Measurements from ENCODE around the gene IFT80. TPM values are rescaled to one million over a fixed set of nuclear protein-coding genes. Genes with fewer than 3 reads are reported as not detected.

IFT80 gene
- total RNA-seq, 1 experiment from 2014 or later, result 9.1 TPM

DNA sequence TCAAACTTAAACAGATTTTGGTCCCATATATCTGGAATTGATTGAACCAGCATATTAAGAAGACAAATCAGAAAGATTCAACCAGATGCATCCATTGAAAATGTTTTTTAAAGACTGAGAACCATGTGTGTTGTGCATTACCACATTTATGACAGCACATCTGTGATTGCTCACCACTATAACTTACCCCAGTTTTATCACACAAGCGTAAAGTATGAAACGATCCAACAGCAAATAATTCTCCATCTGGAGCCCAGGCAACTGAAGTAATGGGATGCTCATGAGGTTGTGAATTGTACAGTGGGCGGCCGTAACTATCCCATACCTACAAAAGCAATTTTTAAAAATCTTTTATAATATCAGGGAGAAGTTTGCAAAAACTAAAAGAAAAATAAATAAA, 43.2 kb downstream of the IFT80 start:
- CTCF ChIA-PET, result no interaction called here
- BruUV-seq (replicated peaks), result no TSS peak
- no peak overlapping the region for H3K4me2 ChIP-seq (ENCODE audit: low read length)
- DNase-seq, result no peak
- no peaks in the 10 kb centered on the region for H4K20me1 ChIP-seq (ENCODE audit: low read length)
- no peak overlapping the region for H3K27ac ChIP-seq (ENCODE audit: low read length)
- H3K9me3 ChIP-seq (ENCODE audit: low read length), result no peaks in the 10 kb centered on the region
- intact Hi-C loops (cut with micrococcal nuclease), result no loop called here
- H3K27me3 ChIP-seq (ENCODE audit: low read length), result no peaks in the 10 kb centered on the region
- POLR2A ChIA-PET (ENCODE audit: unreplicated experiment), result no interaction called here
- no peaks in the 10 kb centered on the region for H3K79me2 ChIP-seq (ENCODE audit: low read length)
- H2AFZ ChIP-seq (ENCODE audit: low read length), result no peak overlapping the region
- no peaks in the 10 kb centered on the region for H3K36me3 ChIP-seq (ENCODE audit: low read depth, low read length)
- no peak for TF ChIP-seq EZH2 (IDR thresholded peaks at IDR 0.05; ENCODE audit: low read length, unreplicated experiment)
- TF ChIP-seq, protein P1, sequence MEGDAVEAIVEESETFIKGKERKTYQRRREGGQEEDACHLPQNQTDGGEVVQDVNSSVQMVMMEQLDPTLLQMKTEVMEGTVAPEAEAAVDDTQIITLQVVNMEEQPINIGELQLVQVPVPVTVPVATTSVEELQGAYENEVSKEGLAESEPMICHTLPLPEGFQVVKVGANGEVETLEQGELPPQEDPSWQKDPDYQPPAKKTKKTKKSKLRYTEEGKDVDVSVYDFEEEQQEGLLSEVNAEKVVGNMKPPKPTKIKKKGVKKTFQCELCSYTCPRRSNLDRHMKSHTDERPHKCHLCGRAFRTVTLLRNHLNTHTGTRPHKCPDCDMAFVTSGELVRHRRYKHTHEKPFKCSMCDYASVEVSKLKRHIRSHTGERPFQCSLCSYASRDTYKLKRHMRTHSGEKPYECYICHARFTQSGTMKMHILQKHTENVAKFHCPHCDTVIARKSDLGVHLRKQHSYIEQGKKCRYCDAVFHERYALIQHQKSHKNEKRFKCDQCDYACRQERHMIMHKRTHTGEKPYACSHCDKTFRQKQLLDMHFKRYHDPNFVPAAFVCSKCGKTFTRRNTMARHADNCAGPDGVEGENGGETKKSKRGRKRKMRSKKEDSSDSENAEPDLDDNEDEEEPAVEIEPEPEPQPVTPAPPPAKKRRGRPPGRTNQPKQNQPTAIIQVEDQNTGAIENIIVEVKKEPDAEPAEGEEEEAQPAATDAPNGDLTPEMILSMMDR (conservative IDR thresholded peaks at IDR 0.05; ENCODE audit: low read depth, low read length), result no peak
- no peak for TF ChIP-seq EZH2phosphoT487 (IDR thresholded peaks at IDR 0.05; ENCODE audit: borderline replicate concordance, low read length)
- no peak overlapping the region for H3K4me3 ChIP-seq (ENCODE audit: low read length)
- no peaks in the 10 kb centered on the region for H3K4me1 ChIP-seq (ENCODE audit: insufficient read depth, low read length)
- no peak for ATAC-seq
- H3K9ac ChIP-seq (ENCODE audit: low read length), result no peak overlapping the region
- H3K9me2 ChIP-seq (replicated peaks; ENCODE audit: low read length), result no peaks in the 10 kb centered on the region
- H3F3A ChIP-seq (ENCODE audit: low read length, unreplicated experiment), result no peaks in the 10 kb centered on the region

DNA sequence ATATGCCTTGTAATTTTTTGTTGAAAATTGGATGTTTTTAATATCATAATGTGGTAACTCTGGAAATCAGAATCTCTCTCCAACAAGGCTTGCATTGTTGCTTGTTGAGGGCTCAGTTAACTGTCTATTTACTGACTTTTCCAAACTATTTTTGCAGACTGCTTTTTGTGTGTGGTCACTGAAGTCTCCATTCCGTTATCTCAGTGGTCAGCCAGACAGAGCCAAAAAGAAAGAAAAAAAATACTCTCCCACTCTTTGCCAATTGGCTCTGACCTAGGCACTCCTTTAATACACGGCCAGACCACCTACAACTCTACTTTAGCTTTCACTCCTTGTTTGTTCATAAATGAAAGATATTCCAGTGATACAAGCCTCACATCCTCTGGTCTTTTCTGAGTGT, 52.5 kb downstream of the IFT80 start:
- BruUV-seq (replicated peaks), result no TSS peak
- Histone ChIP-seq H3K4me3 (ENCODE audit: low read length) (no peak overlapping the region), H4K20me1 (ENCODE audit: low read length) (no peaks in the 10 kb centered on the region), H3K27me3 (ENCODE audit: low read length) (no peaks in the 10 kb centered on the region), H3K27ac (ENCODE audit: low read length) (no peak overlapping the region), H3K79me2 (ENCODE audit: low read length) (no peaks in the 10 kb centered on the region), H3K9me2 (replicated peaks; ENCODE audit: low read length) (no peaks in the 10 kb centered on the region), H3F3A (ENCODE audit: low read length, unreplicated experiment) (no peaks in the 10 kb centered on the region), H3K4me2 (ENCODE audit: low read length) (no peak overlapping the region), H3K36me3 (ENCODE audit: low read depth, low read length) (no peaks in the 10 kb centered on the region), H2AFZ (ENCODE audit: low read length) (no peak overlapping the region), H3K9ac (ENCODE audit: low read length) (no peak overlapping the region), H3K9me3 (ENCODE audit: low read length) (no peaks in the 10 kb centered on the region), H3K4me1 (ENCODE audit: insufficient read depth, low read length) (no peaks in the 10 kb centered on the region)
- ChIA-PET POLR2A (ENCODE audit: unreplicated experiment) (no interaction called here), CTCF (no interaction called here)
- ATAC-seq (no peak), DNase-seq (no peak)
- intact Hi-C loops (cut with micrococcal nuclease), result no loop called here
- TF ChIP-seq, protein P1 (conservative IDR thresholded peaks at IDR 0.05; ENCODE audit: low read depth, low read length), result no peak
- no peak for TF ChIP-seq EZH2phosphoT487 (IDR thresholded peaks at IDR 0.05; ENCODE audit: borderline replicate concordance, low read length)
- TF ChIP-seq EZH2 (IDR thresholded peaks at IDR 0.05; ENCODE audit: low read length, unreplicated experiment), result no peak

DNA sequence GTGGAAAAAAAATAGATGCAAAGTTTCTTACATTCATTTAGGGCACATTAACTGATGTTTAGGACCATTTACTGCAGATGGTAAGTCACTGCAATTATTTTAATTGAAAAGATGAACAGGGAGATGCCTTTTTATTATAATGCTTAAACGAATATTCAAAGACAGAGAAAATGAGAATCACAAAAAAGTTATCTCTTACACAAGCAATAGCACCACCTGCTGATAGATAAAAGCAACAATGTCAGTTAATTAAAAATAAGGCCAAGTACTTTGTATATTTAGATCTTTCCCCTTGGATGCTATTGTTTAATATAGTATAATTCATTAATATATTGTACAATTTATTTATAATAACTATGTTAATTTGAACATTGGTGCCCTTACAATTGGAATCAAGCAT, 55.9 kb downstream of the IFT80 start:
- no peak overlapping the region for H3K9ac ChIP-seq (ENCODE audit: low read length)
- no peak overlapping the region for H3K4me2 ChIP-seq (ENCODE audit: low read length)
- POLR2A ChIA-PET (ENCODE audit: unreplicated experiment), result no interaction called here
- H2AFZ ChIP-seq (ENCODE audit: low read length), result no peak overlapping the region
- no peak overlapping the region for H3K27ac ChIP-seq (ENCODE audit: low read length)
- intact Hi-C loops (cut with micrococcal nuclease), result loop anchor here (1.0 to 5.0 kb wide), 4 partner anchors 70 to 311 kb away; partner anchors contain the start of gene C3orf80
- peak; percentile 42 for DNase-seq
- no peaks in the 10 kb centered on the region for H3K79me2 ChIP-seq (ENCODE audit: low read length)
- no peaks in the 10 kb centered on the region for H3F3A ChIP-seq (ENCODE audit: low read length, unreplicated experiment)
- no TSS peak for BruUV-seq (replicated peaks)
- no peaks in the 10 kb centered on the region for H3K27me3 ChIP-seq (ENCODE audit: low read length)
- no peak overlapping the region for H3K4me3 ChIP-seq (ENCODE audit: low read length)
- CTCF ChIA-PET, result no interaction called here
- no peak for TF ChIP-seq EZH2phosphoT487 (IDR thresholded peaks at IDR 0.05; ENCODE audit: borderline replicate concordance, low read length)
- TF ChIP-seq, protein P1 (conservative IDR thresholded peaks at IDR 0.05; ENCODE audit: low read depth, low read length), result peak; percentile 60
- H3K9me2 ChIP-seq (replicated peaks; ENCODE audit: low read length), result no peaks in the 10 kb centered on the region
- H3K36me3 ChIP-seq (ENCODE audit: low read depth, low read length), result no peaks in the 10 kb centered on the region
- no peaks in the 10 kb centered on the region for H3K9me3 ChIP-seq (ENCODE audit: low read length)
- no peaks in the 10 kb centered on the region for H4K20me1 ChIP-seq (ENCODE audit: low read length)
- no peak for ATAC-seq
- no peaks in the 10 kb centered on the region for H3K4me1 ChIP-seq (ENCODE audit: insufficient read depth, low read length)

Data from PC-3 (cell line).